Activated naive CD8-positive, alpha-beta T cell treated with anti-CD3 and anti-CD28 coated beads, Interleukin-2, amount 10 ng/mL, durations not matched to agents 7 days and 5 days (primary cell): ENCODE measurements around the gene PRRX1. TPM values are rescaled to one million over a fixed set of nuclear protein-coding genes. Genes with fewer than 3 reads are reported as not detected.

Experiments used
- ATAC-seq: fragments of 150-1000 bp; cut with Tn5 transposase; one replicate; pipeline ENCODE4 v1.10.0; 2021; ENCODE audit warnings: low read depth, moderate library complexity
- POLR2A ChIA-PET: fragments of 350-600 bp; sonication (Branson Sonifier 250); formaldehyde crosslinking; loops from one replicate; lab custom pipeline; 2021; ENCODE audit warnings: antibody characterized with exemption; lab: Charles Lee
- DNase-seq: peaks from one replicate; pipeline ENCODE4 v3.0.0; 2021
- H3K27ac Mint-ChIP-seq: one replicate; pipeline ENCODE4 v1.8.0; 2022; ENCODE audit warnings: mild to moderate bottlenecking, mixed read lengths
- H3K27me3 Mint-ChIP-seq: one replicate; pipeline ENCODE4 v1.8.0; 2022; ENCODE audit warnings: mild to moderate bottlenecking, moderate library complexity, mixed read lengths
- H3K36me3 Mint-ChIP-seq: one replicate; pipeline ENCODE4 v1.8.0; 2021; ENCODE audit warnings: mild to moderate bottlenecking, mixed read lengths
- H3K4me1 Mint-ChIP-seq: one replicate; pipeline ENCODE4 v1.8.0; 2021; ENCODE audit warnings: mixed read lengths
- H3K4me3 Mint-ChIP-seq: one replicate; pipeline ENCODE4 v1.8.0; 2022; ENCODE audit warnings: mild to moderate bottlenecking, moderate library complexity, mixed read lengths
- H3K9me3 Mint-ChIP-seq: one replicate; pipeline ENCODE4 v1.8.0; 2021; ENCODE audit warnings: mixed read lengths
- total RNA-seq, 2 experiments: library from RNA; stranded (reverse); gene quantifications; one replicate each; pipeline ENCODE4 v1.2.3, GENCODE V29; 2021

Gene PRRX1
- total RNA-seq, 2 experiments from 2014 or later, result not detected

DNA sequence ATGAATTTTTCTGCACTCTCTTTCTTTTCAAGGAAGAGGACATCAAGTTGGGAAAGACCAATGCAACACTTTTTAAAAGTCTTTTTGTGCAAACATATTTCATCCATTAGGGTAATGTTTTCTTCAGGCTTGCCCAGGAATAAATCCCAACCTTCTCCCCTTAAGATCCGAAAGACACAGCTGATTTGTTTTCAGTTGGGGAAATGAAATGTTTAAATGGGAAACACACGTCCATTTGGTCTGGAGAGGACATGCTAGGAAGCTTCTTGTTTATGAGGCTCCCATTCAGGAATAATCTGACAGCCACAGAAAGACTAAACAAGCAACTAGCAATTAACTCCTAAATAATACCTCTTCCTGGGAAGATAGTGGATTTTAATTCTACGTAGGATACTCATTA, 91.9 kb downstream of the PRRX1 start:
- no peak for ATAC-seq
- no peaks in the 10 kb centered on the region for H3K4me1 Mint-ChIP-seq
- no peak overlapping the region for H3K4me3 Mint-ChIP-seq
- no peaks in the 10 kb centered on the region for H3K27me3 Mint-ChIP-seq
- no peak overlapping the region for H3K27ac Mint-ChIP-seq
- no peaks in the 10 kb centered on the region for H3K9me3 Mint-ChIP-seq
- POLR2A ChIA-PET, result no interaction called here
- no peak for DNase-seq
- no peaks in the 10 kb centered on the region for H3K36me3 Mint-ChIP-seq

DNA sequence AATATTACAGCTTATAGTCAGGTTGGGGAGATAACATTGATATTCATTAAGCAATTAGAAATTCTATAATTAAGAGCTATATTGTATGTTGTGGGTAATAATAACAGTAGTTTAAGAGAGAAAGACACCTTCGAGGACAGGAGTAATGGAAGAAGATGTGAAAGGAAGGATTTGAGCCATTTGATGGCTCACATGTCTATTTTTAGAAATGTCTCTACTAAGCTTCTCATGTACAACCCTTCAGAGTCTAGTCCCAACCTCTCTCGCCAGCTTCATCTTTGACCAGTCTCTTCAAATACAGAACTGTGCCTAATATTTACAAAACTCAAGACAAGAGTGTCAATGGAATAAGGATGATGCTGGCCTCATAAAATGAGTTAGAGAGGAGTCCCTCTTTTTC, 95.1 kb downstream of the PRRX1 start:
- Mint-ChIP-seq H3K4me3 (no peak overlapping the region), H3K27ac (no peak overlapping the region), H3K27me3 (no peaks in the 10 kb centered on the region), H3K9me3 (no peaks in the 10 kb centered on the region), H3K36me3 (no peaks in the 10 kb centered on the region), H3K4me1 (no peaks in the 10 kb centered on the region)
- ATAC-seq (no peak), DNase-seq (no peak)
- POLR2A ChIA-PET, result no interaction called here

DNA sequence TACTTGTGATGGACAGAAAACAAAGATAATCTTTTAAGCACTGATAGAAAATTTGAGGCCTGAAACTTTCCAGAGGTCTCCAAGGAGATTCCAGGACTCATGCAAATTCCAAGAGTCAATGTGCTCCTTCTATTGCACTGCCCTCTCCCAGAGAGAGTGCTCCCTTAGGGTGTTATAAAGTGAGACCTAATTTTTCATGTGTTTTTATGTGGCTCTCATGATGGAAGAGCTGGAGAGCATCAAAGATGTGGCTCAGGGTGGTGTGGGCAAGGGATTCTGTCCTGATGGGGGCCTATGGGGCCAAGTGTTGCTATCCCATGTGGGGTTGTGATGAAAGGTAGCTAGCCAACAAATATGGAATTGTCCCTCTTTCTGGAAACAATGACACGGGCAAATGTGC, 101.3 kb downstream of the PRRX1 start:
- H3K36me3 Mint-ChIP-seq, result no peaks in the 10 kb centered on the region
- H3K27me3 Mint-ChIP-seq, result peaks cover 2% of the 10 kb centered on the region
- H3K4me1 Mint-ChIP-seq, result no peaks in the 10 kb centered on the region
- DNase-seq (no peak), ATAC-seq (no peak)
- no peaks in the 10 kb centered on the region for H3K9me3 Mint-ChIP-seq
- no peak overlapping the region for H3K4me3 Mint-ChIP-seq
- POLR2A ChIA-PET, result no interaction called here
- H3K27ac Mint-ChIP-seq, result no peak overlapping the region

GRCh38 chr1:170765712-170766330, 101.9 kb downstream of the PRRX1 start:
- ATAC-seq (no peak), DNase-seq (no peak)
- Mint-ChIP-seq H3K36me3 (no peaks in the 10 kb centered on the region), H3K4me3 (no peak overlapping the region), H3K4me1 (no peaks in the 10 kb centered on the region), H3K27me3 (peaks cover 2% of the 10 kb centered on the region), H3K9me3 (no peaks in the 10 kb centered on the region), H3K27ac (no peak overlapping the region)
- POLR2A ChIA-PET, result no interaction called here

DNA sequence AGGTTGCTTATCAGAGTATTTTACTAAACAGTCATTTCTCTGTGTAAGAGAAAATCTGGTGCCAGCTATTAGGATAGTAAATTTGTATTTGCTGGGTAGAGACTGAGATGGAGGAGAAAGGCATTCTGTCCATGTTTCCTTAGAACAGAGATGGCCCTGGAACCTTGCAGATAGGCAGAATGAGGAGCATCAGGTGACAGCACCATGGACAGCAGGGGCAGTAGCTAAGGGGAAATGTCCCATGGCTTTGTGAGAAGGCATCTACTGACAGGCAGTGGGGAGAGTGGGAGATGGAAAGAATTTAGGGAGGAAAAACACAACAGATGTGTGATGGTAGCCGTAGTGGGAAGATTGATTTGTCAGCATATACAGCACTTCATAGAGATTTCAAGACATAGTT, 105.0 kb downstream of the PRRX1 start:
- Mint-ChIP-seq H3K4me3 (no peak overlapping the region), H3K27ac (no peak overlapping the region), H3K36me3 (no peaks in the 10 kb centered on the region), H3K27me3 (peaks cover 2% of the 10 kb centered on the region), H3K4me1 (no peaks in the 10 kb centered on the region), H3K9me3 (no peaks in the 10 kb centered on the region)
- no peak for ATAC-seq
- no peak for DNase-seq
- POLR2A ChIA-PET, result no interaction called here

GRCh38 chr1:170769691-170770090, 105.8 kb downstream of the PRRX1 start:
- DNase-seq (no peak), ATAC-seq (no peak)
- H3K27me3 Mint-ChIP-seq, result peaks cover 2% of the 10 kb centered on the region
- H3K4me3 Mint-ChIP-seq, result no peak overlapping the region
- no peaks in the 10 kb centered on the region for H3K36me3 Mint-ChIP-seq
- H3K27ac Mint-ChIP-seq, result no peak overlapping the region
- H3K9me3 Mint-ChIP-seq, result no peaks in the 10 kb centered on the region
- POLR2A ChIA-PET, result no interaction called here
- no peaks in the 10 kb centered on the region for H3K4me1 Mint-ChIP-seq

DNA sequence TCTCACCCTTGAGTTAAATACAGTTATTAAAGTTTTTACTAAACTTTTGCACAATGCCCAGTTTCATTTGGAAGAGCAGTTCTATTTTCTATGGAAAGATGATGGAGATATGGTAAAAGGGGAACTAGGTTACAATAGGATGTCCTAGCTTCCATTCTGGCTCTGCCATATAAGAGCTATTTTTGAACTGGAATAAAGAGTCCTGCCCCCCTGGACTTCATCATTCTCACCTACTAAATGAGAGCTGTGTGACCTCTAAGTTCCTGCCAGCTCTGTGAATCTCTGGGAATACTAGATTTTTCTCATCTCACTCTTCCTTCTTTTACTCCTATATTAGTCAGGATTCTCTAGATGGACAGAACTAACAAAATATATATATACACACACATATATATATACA, 106.3 kb downstream of the PRRX1 start:
- H3K4me3 Mint-ChIP-seq, result no peak overlapping the region
- DNase-seq, result no peak
- no peaks in the 10 kb centered on the region for H3K9me3 Mint-ChIP-seq
- peaks cover 2% of the 10 kb centered on the region for H3K27me3 Mint-ChIP-seq
- H3K4me1 Mint-ChIP-seq, result no peaks in the 10 kb centered on the region
- no peak overlapping the region for H3K27ac Mint-ChIP-seq
- no peaks in the 10 kb centered on the region for H3K36me3 Mint-ChIP-seq
- ATAC-seq, result no peak
- POLR2A ChIA-PET, result no interaction called here

- ATAC-seq (no peak), DNase-seq (no peak)
- no peaks in the 10 kb centered on the region for H3K9me3 Mint-ChIP-seq
- H3K27ac Mint-ChIP-seq, result no peak overlapping the region
- H3K36me3 Mint-ChIP-seq, result no peaks in the 10 kb centered on the region
- H3K27me3 Mint-ChIP-seq, result no peaks in the 10 kb centered on the region
- POLR2A ChIA-PET, result no interaction called here
- H3K4me1 Mint-ChIP-seq, result no peaks in the 10 kb centered on the region
- H3K4me3 Mint-ChIP-seq, result no peak overlapping the region
These were observed 112.3 kb downstream of the PRRX1 start for GRCh38 chr1:170776252-170776651.

DNA sequence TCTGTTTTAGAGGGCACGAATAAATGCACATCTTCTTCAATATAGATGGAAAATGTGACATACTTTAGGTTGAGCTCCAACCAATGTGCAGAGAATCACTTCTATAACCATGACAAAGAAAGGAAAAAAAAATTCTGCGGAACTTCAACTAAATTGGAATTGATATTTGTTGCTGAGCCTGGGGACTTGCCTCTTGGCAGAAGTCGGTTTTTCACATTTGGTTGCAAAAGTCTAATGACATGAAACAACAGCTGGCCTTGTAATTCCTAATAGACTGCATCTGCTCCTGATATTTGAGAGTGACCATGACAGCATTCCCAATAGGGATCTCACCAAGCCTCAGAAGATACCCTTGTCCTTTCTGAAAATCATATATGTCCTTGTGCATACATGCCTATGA, 112.8 kb downstream of the PRRX1 start:
- POLR2A ChIA-PET, result no interaction called here
- Mint-ChIP-seq H3K4me1 (no peaks in the 10 kb centered on the region), H3K4me3 (no peak overlapping the region), H3K27ac (no peak overlapping the region), H3K27me3 (no peaks in the 10 kb centered on the region), H3K9me3 (no peaks in the 10 kb centered on the region), H3K36me3 (no peaks in the 10 kb centered on the region)
- ATAC-seq (no peak), DNase-seq (no peak)

Other genes starting within 250 kb of the PRRX1 start
- 10 to 100 TPM; 13.2 to 17.4 TPM for gene GORAB, start 132.0 kb upstream of the PRRX1 start, total RNA-seq